Transverse colon (tissue), 4 donors: ENCODE measurements around the gene SPEF2. TPM values are rescaled to one million over a fixed set of nuclear protein-coding genes. Genes with fewer than 3 reads are reported as not detected.
"Not testable (repeated sequence)": the region's sequence is repeated elsewhere in the genome, so short reads cannot be mapped to it uniquely, and the experiment has no call there.

Experiments
- DNase-seq: peaks from one replicate; pipeline ENCODE4 v3.0.0-alpha.2; 2019
- H3K27ac ChIP-seq, 4 donors: fragments of 200-600 bp; sonication (generic); 2 replicates each; pipeline ENCODE4 v1.5.1; 2016 to 2018; ENCODE audit warnings: inconsistent platforms in 4 of 4
- H3K27me3 ChIP-seq: fragments of 200-600 bp; sonication (generic); 2 replicates; pipeline ENCODE4 v1.5.1; 2017; ENCODE audit warnings: inconsistent platforms
- H3K36me3 ChIP-seq, 4 donors: fragments of 200-600 bp; sonication (generic); 2 replicates each; pipeline ENCODE4 v1.5.1; 2017 to 2019; ENCODE audit warnings: inconsistent platforms in 4 of 4
- H3K4me1 ChIP-seq, 4 donors: fragments of 200-600 bp; sonication (generic); 2 replicates each; pipeline ENCODE4 v1.5.1; 2017 to 2020; ENCODE audit warnings: inconsistent platforms in 4 of 4
- H3K4me3 ChIP-seq, 4 donors: fragments of 200-600 bp; sonication (generic); 1 replicate in 1 of 4; 2 replicates in 3 of 4; pipeline versions ENCODE4 v1.5.1 to v1.6.1; 2017 to 2019; ENCODE audit warnings: inconsistent platforms in 4 of 4
- H3K9me3 ChIP-seq, 2 donors: fragments of 200-600 bp; sonication (generic); 2 replicates each; pipeline ENCODE4 v1.5.1; 2017 to 2019; ENCODE audit warnings: inconsistent platforms in 2 of 2
- CTCF ChIP-seq, 5 experiments: fragments of 200-600 bp in 3 of 5; fragments of 450-650 bp in 2 of 5; sonication (generic) in 3 of 5; IDR thresholded peaks; 1 replicate in 2 of 5; 2 replicates in 3 of 5; pipeline ENCODE4 v1.5.1; 2016 to 2017; ENCODE audit warnings: antibody characterized with exemption in 5 of 5, inconsistent platforms in 3 of 5, mild to moderate bottlenecking in 2 of 5, moderate library complexity in 1 of 5
- EP300 ChIP-seq: sonication (generic); formaldehyde crosslinking; IDR thresholded peaks from one replicate; pipeline ENCODE4 v1.6.1; 2017; ENCODE audit warnings: antibody characterized with exemption, low read depth
- POLR2A ChIP-seq: fragments of 450-650 bp; IDR thresholded peaks from one replicate; pipeline ENCODE4 v1.6.1; 2016; ENCODE audit warnings: antibody characterized with exemption, mild to moderate bottlenecking, moderate library complexity
- POLR2AphosphoS5 ChIP-seq, 3 donors: sonication (generic); formaldehyde crosslinking; IDR thresholded peaks; one replicate each; pipeline ENCODE4 v1.6.1; 2016; ENCODE audit warnings: antibody characterized with exemption in 3 of 3
- WGBS, 2 donors: methylation state at CpG; one replicate each; pipeline ENCODE4 v1.1.5; 2018; ENCODE audit warnings: low coverage in 1 of 2; 5-methylcytosine and 5-hydroxymethylcytosine counted together
- in situ Hi-C, 4 donors: fragments of 200-750 bp; cut with MboI; loops; one replicate each; pipeline versions ENCODE4 v1.15.0 to v1.15.1; 2017; ENCODE audit warnings: low sequenced_read_pairs in 3 of 4, low pct_ligation_motif_present in 1 of 4, low pct_unique_long_range_greater_than_20kb in 1 of 4
- intact Hi-C: fragments of 100-400 bp; cut with DNase I; formaldehyde crosslinking; loops from one replicate; pipeline ENCODE4 v1.15.1; 2023; ENCODE audit warnings: low total_unique reads
- total RNA-seq, 4 donors: library from RNA; depleted of rRNA; stranded (reverse); fragments of >200 nt; gene quantifications; one replicate each; pipeline ENCODE4 v1.1.0, GENCODE V29; 2016

SPEF2 gene
- total RNA-seq, 4 donors from 2014 or later: 2.4 to 9.4 (median 5.1) TPM; not detected in 1

GRCh38 chr5:35671541-35672295 is 54.1 kb downstream of the SPEF2 start:
- Histone ChIP-seq H3K36me3 (no peaks in the 10 kb centered on the region), H3K27ac (no peak overlapping the region), H3K4me3 (no peak overlapping the region), H3K27me3 (no peaks in the 10 kb centered on the region), H3K4me1 (no peaks in the 10 kb centered on the region), H3K9me3 (no peaks in the 10 kb centered on the region)
- 76 to 81% methylated on average over 5 of the region's 5 CpGs for WGBS, 2 donors
- in situ Hi-C loops: loop anchor here in 1 of 4 donors (25.0 kb wide), 1 partner anchor 241 kb away; no protein-coding TSS in a partner anchor
- TF ChIP-seq EP300: no peak
- no peak for TF ChIP-seq CTCF (IDR thresholded peaks at IDR 0.05)
- no peak for TF ChIP-seq POLR2A
- no peak for TF ChIP-seq POLR2AphosphoS5 (IDR thresholded peaks at IDR 0.05)
- no peak for DNase-seq
- intact Hi-C loops: no loop called here

GRCh38 chr5:35672296-35672655 is 54.6 kb downstream of the SPEF2 start:
- H3K27ac ChIP-seq, H3K9me3 ChIP-seq, H3K4me1 ChIP-seq, H3K27me3 ChIP-seq, H3K36me3 ChIP-seq, intact Hi-C loops, DNase-seq, H3K4me3 ChIP-seq: not testable (repeated sequence)
- 91% methylated on average over 1 of the region's 1 CpG for WGBS, 2 donors
- in situ Hi-C loops: loop anchor here in 1 of 4 donors (25.0 kb wide), 1 partner anchor 240 kb away; no protein-coding TSS in a partner anchor

GRCh38 chr5:35672995-35673394 is 55.3 kb downstream of the SPEF2 start:
- no peak overlapping the region for H3K27ac ChIP-seq

GRCh38 chr5:35674049-35674448 is 56.4 kb downstream of the SPEF2 start:
- Histone ChIP-seq H3K27me3 (no peaks in the 10 kb centered on the region), H3K27ac (no peak overlapping the region), H3K9me3 (no peaks in the 10 kb centered on the region), H3K4me3 (no peak overlapping the region), H3K4me1 (no peaks in the 10 kb centered on the region), H3K36me3 (no peaks in the 10 kb centered on the region)
- 81 to 85% methylated on average over 2 of the region's 2 CpGs for WGBS, 2 donors
- no peak for DNase-seq
- in situ Hi-C loops: loop anchor here in 1 of 4 donors (25.0 kb wide), 1 partner anchor 238 kb away; no protein-coding TSS in a partner anchor
- TF ChIP-seq CTCF (IDR thresholded peaks at IDR 0.05) (no peak), POLR2AphosphoS5 (IDR thresholded peaks at IDR 0.05) (no peak), EP300 (no peak), POLR2A (no peak)
- intact Hi-C loops: no loop called here

More at GRCh38 chr5:35672995-35673394, 55.3 kb downstream of the SPEF2 start:
- intact Hi-C loops: no loop called here
- DNase-seq: no peak
- TF ChIP-seq CTCF (IDR thresholded peaks at IDR 0.05): no peak
- TF ChIP-seq POLR2AphosphoS5 (IDR thresholded peaks at IDR 0.05): no peak
- no peak for TF ChIP-seq POLR2A
- no peak for TF ChIP-seq EP300
- no peaks in the 10 kb centered on the region for H3K4me1 ChIP-seq
- no peaks in the 10 kb centered on the region for H3K27me3 ChIP-seq
- H3K9me3 ChIP-seq: no peaks in the 10 kb centered on the region
- WGBS, 2 donors: 67% methylated on average over 1 of the region's 1 CpG; no CpG with 5 or more reads in 1 of the 2 donors
- in situ Hi-C loops: loop anchor here in 1 of 4 donors (25.0 kb wide), 1 partner anchor 239 kb away; no protein-coding TSS in a partner anchor
- H3K36me3 ChIP-seq: no peaks in the 10 kb centered on the region
- H3K4me3 ChIP-seq: no peak overlapping the region

GRCh38 chr5:35675392-35675791 is 57.7 kb downstream of the SPEF2 start:
- TF ChIP-seq EP300 (no peak), POLR2A (no peak)
- Histone ChIP-seq H3K9me3 (no peaks in the 10 kb centered on the region), H3K36me3 (no peaks in the 10 kb centered on the region), H3K27me3 (no peaks in the 10 kb centered on the region), H3K4me1 (no peaks in the 10 kb centered on the region), H3K27ac (no peak overlapping the region), H3K4me3 (no peak overlapping the region)
- in situ Hi-C loops: no loop called here
- WGBS, 2 donors: 94 to 97% methylated on average over 7 to 12 of the region's 12 CpGs
- no peak for DNase-seq
- intact Hi-C loops: no loop called here
